ENCODE results near the gene EFHD2.

- TF ChIP-seq CTCF (IDR thresholded peaks at IDR 0.05) (no peak), POLR2A (IDR thresholded peaks at IDR 0.05) (no peak)
Observed at GRCh38 chr1:15433471-15433870, 23.8 kb downstream of the EFHD2 start.
